ENCODE results near the gene ANKRD53. TPM values are rescaled to one million over a fixed set of nuclear protein-coding genes. Genes with fewer than 3 reads are reported as not detected.

ANKRD53 gene, protein sequence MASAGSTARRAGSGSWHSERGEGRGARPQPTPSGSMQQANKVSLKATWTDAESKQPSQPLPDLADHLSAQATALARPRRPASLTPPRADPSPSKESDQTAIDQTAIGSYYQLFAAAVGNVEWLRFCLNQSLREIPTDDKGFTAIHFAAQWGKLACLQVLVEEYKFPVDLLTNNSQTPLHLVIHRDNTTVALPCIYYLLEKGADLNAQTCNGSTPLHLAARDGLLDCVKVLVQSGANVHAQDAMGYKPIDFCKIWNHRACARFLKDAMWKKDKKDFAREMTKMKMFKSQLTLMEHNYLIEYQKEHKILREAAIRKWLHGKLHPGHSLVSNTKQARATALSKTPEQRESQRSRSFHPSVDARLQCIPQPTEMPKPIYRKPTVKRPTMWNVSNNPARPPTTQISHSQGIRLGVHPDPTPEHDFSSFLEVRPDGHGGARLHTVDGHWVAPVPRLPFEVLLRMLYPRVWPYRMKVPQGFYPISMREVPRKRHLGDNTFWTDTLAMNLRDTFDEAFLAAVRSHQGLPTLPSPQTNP
- not detected in 2 replicates for total RNA-seq (2014; rRNA removed; shearing (Covaris generic); ENCODE audit: low replicate concordance)

DNA sequence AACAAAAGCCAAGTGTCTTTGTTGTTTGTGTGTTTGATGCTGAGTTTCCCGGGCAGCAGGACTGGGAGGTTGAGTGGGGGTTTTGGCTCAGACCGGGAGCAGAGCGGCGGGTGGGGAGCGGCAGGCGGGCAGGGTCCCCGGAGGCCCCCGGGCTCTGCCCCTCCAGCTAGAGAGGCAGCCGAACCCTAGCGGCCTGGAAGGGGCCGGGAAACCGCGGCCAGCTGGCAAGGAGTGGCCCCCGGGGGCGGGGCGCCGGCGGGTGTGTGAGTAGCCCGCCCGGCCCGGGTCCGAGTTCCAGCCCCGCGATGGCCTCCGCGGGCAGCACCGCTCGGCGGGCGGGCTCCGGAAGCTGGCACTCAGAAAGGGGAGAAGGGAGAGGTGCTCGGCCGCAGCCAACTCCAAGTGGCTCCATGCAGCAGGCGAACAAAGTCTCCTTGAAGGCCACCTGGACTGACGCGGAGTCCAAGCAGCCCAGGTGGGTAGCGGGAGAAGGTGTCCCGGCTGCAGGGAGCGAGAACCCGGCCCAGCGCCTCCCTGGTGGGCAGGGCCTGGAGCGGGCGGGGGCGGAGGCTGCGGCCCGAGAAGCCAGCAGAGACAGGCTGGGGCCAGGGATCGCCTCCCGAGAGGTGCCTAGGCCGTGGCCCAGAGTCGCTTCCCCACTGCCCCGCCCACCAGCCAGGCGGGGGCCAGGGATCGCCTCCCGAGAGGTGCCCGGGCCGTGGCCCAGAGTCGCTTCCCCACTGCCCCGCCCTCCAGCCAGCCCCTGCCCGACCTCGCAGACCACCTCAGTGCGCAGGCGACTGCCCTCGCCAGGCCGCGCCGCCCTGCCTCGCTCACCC is at the start of gene ANKRD53:
Gene ANKRD53, plus strand, starts transcription at position 290 of the 839 bp plus-strand sequence. Its CDS starts 16 bp downstream, at position 306.
- no peak for DNase-seq (ENCODE audit: low read depth)
- in situ Hi-C loops (cut with HindIII; ENCODE audit: low pct_unique_long_range_greater_than_20kb, low sequenced_read_pairs) = no loop called here

GRCh38 chr2:70930371-70931329 is 47.8 kb upstream of the ANKRD53 start:
- in situ Hi-C loops (cut with HindIII; ENCODE audit: low pct_unique_long_range_greater_than_20kb, low sequenced_read_pairs) = no loop called here

GRCh38 chr2:70931376-70932000 is 46.9 kb upstream of the ANKRD53 start:
- no peak for DNase-seq (ENCODE audit: low read depth)
- in situ Hi-C loops (cut with HindIII; ENCODE audit: low pct_unique_long_range_greater_than_20kb, low sequenced_read_pairs) = no loop called here

More at GRCh38 chr2:70930371-70931329, 47.8 kb upstream of the ANKRD53 start:
- no peak for DNase-seq (ENCODE audit: low read depth)

GRCh38 chr2:70932631-70933230 is 45.7 kb upstream of the ANKRD53 start:
- in situ Hi-C loops (cut with HindIII; ENCODE audit: low pct_unique_long_range_greater_than_20kb, low sequenced_read_pairs) = no loop called here
- no peak for DNase-seq (ENCODE audit: low read depth)

- no peak for DNase-seq (ENCODE audit: low read depth)
- in situ Hi-C loops (cut with HindIII; ENCODE audit: low pct_unique_long_range_greater_than_20kb, low sequenced_read_pairs) = no loop called here
Measured at GRCh38 chr2:70934981-70935380, 43.4 kb upstream of the ANKRD53 start.

GRCh38 chr2:70935468-70936164 is 42.8 kb upstream of the ANKRD53 start, which contains the start of gene ATP6V1B1:
ATP6V1B1 (plus strand) TSS chr2:70935900; CDS start chr2:70935955, 55 bp downstream.
- in situ Hi-C loops (cut with HindIII; ENCODE audit: low pct_unique_long_range_greater_than_20kb, low sequenced_read_pairs) = no loop called here

DNA sequence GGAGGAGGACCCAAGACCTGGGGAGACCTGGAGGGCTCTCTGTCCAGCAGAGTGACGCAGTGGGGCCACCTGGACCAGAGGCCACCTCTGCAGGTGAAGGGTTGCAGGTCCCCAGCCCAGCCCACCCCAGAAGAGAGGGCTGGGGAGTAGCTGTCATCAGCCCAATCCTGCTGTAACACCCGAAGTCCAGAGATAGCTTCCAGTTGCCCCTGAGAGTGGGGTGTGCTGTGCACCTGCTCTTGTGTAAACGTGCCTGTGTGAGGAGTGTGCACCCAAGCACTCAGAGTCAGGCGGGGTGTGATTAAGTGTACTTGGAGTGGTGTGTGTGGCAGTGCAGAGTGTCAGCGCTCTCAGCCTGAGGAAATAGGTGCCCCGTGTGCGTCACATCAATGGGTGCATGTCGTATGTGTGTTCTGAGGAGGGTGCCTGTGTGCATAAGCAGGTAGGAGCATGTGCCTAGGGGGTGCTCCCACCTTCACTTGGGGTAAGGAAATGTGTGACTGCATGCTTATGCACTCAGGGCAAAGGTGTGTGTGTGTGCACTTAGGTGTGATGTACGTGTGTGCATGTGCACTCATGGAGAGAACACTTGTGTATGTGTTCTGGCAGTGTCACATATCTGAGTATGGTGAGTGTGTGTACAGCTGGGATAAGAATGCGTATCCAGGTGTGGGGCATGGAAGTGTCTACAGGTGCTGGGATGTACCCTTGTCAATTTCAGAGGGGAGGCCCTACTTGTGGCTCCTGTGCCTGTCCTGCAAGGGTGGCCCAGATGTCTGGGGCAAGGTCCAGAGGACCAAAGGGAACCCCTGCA is 42.1 kb upstream of the ANKRD53 start:
- DNase-seq (ENCODE audit: low read depth) = no peak
- in situ Hi-C loops (cut with HindIII; ENCODE audit: low pct_unique_long_range_greater_than_20kb, low sequenced_read_pairs) = no loop called here

More at GRCh38 chr2:70935468-70936164, 42.8 kb upstream of the ANKRD53 start, which contains the start of gene ATP6V1B1:
- DNase-seq (ENCODE audit: low read depth) = no peak

DNA sequence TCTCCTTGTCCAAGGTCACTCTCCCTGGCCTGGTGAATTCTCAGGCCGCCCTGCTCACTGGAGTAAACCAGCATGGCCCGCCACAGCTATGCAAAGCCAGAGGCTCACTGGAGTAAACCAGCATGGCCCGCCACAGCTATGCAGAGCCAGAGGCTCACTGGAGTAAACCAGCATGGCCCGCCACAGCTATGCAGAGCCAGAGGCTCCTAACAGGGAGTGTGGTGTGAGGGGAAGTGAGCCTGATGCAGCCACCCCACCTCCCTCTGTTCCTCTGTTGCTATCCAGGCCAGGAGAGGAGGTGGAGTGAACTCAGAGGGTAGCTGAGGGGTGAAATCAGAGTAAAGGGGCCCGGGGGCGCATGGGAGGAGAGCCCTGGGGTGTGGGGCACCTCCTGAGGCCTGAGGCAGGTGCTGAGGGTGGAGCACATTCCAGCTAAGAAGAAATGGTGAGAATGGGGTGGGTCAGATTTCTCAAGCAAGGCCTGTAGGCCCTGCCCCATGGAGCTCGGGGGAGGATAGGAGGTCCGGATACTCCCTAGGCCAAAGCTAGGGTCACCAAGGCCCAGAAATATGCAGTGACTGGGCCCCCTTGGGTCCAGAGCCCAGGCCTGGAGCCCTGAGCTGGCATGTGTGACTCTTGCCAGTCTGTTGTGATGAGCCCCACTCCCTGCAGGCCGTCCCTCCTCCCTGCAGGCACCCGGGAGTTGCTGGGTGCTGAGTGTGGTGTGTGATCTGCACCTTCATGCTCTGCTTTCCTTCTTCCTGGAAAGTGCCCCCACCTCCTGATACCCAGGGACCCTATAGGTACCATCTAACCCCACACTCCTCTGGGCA is 41.2 kb upstream of the ANKRD53 start:
- DNase-seq (ENCODE audit: low read depth) = no peak
- in situ Hi-C loops (cut with HindIII; ENCODE audit: low pct_unique_long_range_greater_than_20kb, low sequenced_read_pairs) = no loop called here

- no peak for DNase-seq (ENCODE audit: low read depth)
- in situ Hi-C loops (cut with HindIII; ENCODE audit: low pct_unique_long_range_greater_than_20kb, low sequenced_read_pairs) = no loop called here
Measured at GRCh38 chr2:70937866-70938585, 40.4 kb upstream of the ANKRD53 start.

DNA sequence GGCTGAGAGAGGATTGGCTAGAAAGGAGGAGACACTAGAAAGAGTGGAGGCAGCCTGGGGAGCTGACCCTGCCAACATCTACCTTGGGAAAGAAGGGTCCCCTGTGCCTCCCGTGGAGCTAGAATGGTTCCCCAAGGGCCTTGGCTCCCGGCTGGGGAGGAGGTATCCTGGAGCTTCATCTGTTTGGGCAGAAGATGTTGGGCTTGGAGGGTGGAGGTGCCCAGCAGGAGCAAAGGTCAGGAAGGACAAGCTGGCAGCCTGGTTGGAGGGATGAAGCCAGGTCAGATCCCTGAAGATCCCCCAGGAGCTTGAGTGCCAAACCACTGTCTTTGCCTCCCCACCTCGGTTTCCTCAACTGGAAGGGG is 39.9 kb upstream of the ANKRD53 start:
- in situ Hi-C loops (cut with HindIII; ENCODE audit: low pct_unique_long_range_greater_than_20kb, low sequenced_read_pairs) = no loop called here
- DNase-seq (ENCODE audit: low read depth) = no peak

DNA sequence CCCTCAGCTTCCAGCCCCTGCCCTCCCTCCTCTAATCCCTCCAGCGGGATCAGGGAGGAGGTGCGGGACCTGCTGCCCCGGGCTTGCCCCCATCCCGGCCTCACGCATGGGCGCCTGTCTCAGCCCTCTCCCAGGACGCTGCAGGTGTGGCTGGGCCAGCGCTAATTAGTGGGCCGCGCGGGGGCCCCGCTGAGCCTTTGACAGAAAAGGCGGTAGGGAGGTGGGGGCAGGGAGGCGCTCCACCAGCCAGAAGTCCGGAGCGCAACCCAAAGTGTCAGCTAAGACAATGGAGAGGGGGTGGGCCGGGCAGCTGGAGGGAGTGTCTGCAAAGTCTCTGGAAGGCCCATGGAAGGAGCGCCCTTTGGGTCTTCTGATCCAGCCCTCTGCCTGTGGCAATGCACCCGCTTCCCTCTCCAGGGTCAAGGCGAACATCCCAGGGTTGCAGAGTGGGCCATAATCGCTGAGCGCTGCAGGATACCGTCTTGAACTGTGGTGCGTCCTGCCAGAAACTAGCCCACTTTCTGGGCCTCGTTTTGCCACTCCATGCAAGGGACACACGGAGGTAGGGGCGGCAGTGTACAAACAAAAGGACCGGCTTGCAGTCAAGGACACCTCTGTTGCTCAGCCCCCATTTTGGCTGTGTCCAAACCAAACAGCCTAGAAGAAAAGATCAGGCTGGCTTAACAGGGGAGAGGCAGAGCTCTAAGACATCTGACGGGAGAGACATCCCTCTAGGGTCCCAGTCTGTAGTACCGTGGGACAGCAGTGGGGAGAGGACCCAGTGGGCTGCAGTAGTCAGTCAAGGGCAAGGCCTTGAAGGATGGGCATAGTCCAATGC is 39.2 kb upstream of the ANKRD53 start:
- in situ Hi-C loops (cut with HindIII; ENCODE audit: low pct_unique_long_range_greater_than_20kb, low sequenced_read_pairs) = no loop called here
- DNase-seq (ENCODE audit: low read depth) = no peak

- in situ Hi-C loops (cut with HindIII; ENCODE audit: low pct_unique_long_range_greater_than_20kb, low sequenced_read_pairs) = no loop called here
- DNase-seq (ENCODE audit: low read depth) = no peak
Measured at GRCh38 chr2:70939839-70940580, 38.4 kb upstream of the ANKRD53 start.

DNA sequence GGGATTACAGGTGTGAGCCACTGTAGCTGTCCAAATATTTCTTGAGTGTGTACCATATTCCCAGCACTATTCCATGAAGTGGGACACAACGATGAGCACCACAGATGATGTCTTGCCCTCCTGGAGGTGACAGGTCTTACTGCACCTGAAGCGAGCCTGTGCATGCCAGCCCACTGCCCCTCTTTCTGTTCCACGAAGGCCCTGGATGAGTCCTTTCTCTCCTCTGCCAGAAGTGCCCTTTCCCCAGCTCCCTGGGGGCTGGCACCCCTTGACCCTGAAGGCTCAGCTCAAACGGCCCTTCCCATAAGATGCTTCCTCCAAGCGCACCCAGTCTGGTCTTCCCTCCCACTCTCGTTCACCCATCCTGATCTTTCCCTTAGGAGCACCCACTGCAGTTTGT is 37.2 kb upstream of the ANKRD53 start:
- DNase-seq (ENCODE audit: low read depth) = no peak
- in situ Hi-C loops (cut with HindIII; ENCODE audit: low pct_unique_long_range_greater_than_20kb, low sequenced_read_pairs) = no loop called here

All from Caki2 (cell line).